GM21529 (cell line): ENCODE measurements around the gene SPEM3.
A peak's percentile ranks its signal among the peaks of the same experiment; 100 is the strongest.

Experiments
- ATAC-seq: cut with Tn5 transposase; IDR thresholded peaks from one replicate; pipeline ENCODE4 v1.9.1; 2021; ENCODE audit not compliant: unreplicated experiment

The SPEM3 gene

DNA sequence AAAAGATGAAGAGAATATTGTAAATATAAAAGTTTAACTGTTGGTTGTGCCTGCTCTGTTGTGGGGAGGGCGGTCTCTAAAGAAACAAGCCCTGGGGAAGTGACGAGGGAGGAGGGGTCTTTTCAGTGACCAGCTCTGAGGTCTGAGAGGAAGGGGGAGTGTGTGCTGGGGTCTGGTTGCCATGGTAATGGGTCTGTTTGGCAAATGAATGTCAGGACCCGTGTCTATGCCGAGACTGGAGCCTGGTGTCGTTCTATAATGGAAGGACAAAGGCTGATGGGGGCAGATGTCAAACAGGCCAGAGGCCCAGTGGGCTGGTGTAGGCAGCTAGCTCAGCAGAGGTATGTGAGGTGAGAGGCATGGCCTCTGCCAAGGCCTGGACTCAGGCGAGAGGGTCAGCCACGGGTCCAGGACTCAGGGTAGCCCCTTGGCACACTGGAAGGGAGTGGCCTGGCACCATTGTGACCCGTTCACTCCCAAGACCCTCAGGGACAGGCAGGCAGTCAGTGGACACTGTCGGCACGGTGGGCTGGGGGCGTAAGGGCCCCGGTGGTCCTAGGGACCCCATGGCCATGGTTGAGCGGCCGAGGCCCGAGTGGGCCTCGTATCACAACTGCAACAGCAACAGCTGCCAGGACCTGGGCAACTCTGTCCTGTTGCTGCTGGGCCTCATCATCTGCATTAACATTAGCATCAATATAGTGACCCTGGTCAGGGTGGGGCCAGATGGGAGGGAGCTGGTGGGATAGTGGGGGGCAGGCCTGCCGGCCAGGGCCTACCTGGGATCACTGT, 8.6 kb upstream of the SPEM3 start, which contains the start of gene SPEM1:
SPEM1 (plus strand) TSS at position 506 of the 792 bp plus-strand sequence; CDS start at position 567, 61 bp downstream.
- no peak for ATAC-seq

DNA sequence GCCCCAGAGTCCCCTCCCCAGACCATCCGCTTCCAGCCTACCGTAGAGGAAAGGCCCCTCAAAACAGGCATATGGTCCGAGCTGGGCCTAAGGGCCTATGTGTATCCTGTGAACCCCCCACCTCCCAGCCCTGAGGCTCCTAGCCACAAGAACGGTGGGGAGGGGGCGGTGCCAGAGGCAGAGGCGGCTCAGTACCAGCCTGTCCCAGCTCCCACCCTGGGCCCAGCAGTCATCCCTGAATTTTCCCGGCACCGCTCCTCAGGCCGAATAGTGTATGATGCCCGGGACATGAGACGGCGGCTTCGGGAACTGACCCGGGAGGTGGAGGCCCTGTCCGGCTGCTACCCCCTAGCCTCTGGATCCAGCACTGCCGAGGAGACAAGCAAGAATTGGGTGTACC, 7.5 kb upstream of the SPEM3 start:
- ATAC-seq, result no peak

DNA sequence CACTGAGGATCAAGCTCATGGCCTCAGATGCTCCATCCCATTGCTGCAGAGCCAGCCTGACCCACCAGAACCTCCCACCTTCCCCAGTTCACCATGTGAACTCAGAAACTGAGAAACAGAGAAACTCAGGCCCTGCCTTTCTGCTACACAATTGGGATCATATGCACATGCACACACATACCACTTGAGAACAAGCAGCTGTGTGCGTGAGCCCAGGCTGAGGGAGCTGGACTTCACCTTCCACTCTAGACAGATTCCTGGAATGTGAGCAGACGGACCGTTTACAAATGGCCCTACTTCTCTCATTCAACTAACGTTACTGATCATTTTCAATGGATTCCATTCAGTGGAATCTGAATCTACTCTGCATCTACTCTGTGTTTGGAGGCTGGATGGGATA, 5.0 kb upstream of the SPEM3 start:
- ATAC-seq, result no peak

DNA sequence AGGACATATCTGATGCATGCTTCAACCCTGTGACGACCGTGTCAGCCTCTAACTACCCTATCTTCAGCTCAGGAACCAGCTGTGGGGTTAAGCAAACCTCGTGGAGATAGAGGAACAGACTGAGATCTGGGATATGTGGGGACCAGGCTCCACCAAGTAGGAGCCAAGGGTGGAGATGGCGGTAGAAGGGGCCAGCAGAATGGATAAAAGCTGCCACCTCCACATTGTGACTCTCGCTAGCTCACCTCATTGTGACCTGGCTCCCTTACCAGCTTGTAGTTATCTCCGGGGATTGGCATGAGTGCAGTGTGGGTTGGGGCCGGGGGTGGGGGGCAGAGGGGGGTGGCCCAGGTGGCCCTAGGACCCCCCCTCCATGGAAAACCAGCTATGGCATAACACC, 3.3 kb upstream of the SPEM3 start, which contains the start of gene SPEM2:
SPEM2 (plus strand) TSS at position 301 of the 400 bp plus-strand sequence; CDS start at position 374, 73 bp downstream.
- no peak for ATAC-seq

DNA sequence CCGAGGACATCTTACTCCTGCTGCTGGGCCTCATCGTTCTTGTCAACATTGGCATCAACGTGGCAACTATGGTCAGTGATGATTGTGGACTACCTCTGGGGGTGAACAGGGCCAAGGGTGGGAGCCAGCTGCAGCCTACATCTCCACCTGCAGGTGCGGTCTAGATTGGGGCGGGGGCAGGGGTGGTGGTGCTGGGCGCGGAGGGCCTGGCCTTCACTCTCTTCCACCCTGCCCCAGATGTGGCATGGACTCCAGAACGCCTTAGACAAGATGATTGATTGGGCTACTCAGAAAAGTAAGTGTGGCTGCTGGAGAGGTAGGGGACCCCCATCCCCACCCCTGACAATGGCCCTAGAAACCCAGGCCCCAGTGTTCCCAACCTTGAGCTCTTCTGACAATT, 2.9 kb upstream of the SPEM3 start:
- no peak for ATAC-seq

DNA sequence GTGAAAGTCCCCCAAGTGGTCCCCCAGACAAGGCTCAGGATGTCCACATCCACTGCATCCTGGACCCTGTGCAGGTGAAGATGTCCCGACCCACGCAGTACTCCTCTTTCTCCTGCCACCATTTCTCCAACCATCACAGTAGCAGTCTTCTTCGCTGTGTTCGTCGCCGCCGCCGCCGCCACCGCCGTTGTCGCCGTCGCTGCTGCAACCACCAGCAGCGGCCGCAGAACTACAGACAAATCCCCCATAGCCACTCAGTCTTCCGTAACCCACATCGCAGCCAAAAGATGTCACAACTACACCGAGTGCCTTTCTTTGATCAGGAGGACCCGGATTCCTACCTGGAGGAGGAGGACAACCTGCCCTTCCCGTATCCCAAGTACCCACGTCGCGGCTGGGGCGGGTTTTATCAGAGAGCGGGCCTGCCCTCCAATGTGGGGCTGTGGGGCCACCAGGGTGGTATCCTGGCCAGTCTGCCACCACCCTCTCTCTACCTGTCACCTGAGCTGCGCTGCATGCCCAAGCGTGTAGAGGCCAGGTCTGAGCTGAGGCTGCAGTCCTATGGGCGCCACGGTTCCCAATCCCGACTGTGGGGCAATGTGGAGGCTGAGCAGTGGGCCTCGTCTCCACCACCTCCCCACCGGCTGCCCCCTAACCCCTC, 2.3 kb upstream of the SPEM3 start:
- no peak for ATAC-seq

GRCh38 chr17:7426896-7427489, 1.7 kb upstream of the SPEM3 start:
- ATAC-seq, result no peak

GRCh38 chr17:7427549-7427948, 1.1 kb upstream of the SPEM3 start:
- ATAC-seq, result no peak

DNA sequence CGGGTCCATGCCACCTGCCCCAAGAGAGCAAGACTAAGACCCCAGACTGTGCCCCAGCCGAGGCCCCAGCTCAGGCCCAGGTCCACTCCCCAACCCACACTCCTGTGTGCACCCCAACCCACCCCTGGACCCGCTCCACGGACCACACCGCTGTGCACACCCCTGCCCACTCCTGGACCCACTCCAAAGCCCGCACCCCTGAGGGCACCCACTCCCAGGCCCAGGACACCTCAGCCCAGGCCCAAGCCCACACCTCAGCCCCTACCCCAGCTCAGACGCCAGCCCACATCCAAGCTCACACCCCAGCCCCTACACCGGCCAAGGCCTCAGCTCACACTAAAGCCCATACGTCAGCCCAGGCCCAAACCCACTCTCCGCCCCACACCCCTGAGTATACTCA, 1.1 kb downstream of the SPEM3 start:
- no peak for ATAC-seq

GRCh38 chr17:7431231-7431630, 2.6 kb downstream of the SPEM3 start:
- no peak for ATAC-seq

GRCh38 chr17:7432296-7432695, 3.6 kb downstream of the SPEM3 start:
- ATAC-seq, result no peak

DNA sequence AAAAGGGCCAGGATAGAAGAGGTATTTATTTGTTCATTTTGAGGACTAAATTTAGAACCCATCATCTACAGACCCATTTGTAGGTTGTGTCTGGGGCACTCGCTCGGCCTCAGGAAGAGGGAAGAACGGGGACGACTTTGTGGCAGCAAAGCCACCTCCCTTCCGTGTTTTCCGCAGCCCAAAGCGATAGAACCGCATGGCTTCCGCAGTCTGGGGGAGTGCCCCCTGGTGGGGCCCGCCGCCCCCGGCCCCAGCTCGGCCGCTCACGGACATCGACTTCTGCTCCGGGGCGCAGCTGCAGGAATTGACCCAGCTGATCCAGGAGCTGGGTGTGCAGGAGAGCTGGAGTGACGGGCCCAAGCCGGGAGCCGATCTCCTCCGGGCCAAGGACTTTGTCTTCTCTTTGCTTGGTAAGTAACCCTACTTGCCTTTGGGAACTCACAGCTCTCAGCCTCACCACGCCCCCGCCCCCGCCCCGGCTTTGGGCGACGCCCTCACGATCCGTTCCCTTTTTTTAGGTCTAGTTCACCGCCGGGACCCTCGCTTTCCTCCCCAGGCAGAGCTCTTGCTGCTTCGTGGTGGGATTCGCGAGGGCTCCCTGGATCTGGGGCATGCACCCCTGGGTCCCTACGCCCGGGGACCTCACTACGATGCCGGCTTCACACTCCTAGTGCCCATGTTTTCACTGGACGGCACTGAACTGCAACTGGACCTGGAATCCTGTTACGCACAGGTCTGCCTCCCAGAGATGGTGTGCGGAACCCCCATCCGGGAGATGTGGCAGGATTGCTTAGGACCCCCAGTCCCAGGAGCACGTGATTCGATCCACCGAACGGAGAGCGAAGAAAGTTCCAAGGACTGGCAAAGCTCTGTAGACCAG, 7.3 kb downstream of the SPEM3 start:
- peak; percentile 29 for ATAC-seq

GRCh38 chr17:7436556-7437368, 8.1 kb downstream of the SPEM3 start:
- no peak for ATAC-seq

DNA sequence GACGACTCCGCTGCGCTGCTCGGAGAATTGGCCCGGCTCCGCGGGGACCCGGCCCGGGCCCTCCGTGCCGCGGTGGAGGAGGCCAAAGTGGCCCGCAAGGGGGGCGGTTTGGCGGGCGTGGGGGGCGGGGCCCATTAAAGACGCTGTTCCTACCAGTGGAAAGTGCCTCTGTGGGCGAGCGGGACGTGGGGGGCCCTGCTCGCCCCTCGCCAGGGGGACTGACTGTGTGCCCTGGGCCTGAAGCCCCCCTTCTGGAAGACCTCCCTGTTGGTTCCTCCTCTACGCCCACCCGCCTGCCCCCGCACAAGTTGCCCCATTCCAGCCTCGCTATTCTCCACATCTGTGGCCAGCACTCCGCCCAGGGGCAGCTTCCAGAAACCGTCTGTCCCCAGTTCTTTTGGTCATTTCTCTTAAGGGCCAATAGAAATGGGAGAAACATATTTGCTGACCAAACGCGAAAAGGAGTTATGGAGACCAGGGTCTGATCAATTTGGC, 8.8 kb downstream of the SPEM3 start:
- no peak for ATAC-seq

GRCh38 chr17:7437950-7438614, 9.4 kb downstream of the SPEM3 start:
- ATAC-seq, result no peak

DNA sequence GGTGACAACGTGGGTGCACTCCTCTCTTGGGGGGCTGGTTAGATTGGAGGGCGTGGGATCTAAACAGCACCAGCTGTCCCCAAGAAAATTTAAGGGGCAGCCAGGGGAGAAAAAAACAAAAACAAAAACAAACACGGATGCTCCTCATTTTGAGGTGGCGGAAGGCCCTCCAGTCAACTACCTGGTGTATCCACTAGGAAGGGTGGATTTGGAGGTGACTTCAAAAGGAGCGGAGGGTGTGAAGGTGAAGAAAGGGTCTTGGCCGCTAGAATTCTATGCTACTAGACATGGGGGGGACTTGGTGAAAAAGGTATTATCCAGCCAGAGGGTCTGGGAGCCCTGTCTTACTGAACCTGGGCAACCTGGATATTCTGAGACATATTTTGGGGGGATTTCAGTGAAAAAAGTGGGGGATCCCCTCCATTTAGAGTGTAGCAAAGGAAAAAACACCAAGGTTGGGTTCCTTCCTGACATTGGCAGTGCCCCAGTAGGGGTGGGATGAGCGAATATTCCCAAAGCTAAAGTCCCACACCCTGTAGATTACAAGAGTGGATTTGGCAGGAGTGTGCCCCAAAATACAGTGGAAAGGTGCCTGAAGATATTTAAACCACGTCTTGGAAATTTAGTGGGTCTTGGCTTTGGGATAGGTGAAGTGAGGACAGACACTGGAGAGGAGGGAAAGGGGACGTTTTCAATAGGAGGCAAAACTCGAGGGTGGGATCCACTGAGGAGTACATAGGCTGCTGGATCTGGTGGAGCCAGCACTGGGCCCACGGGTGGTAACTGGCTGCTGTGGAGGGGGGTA, 10.2 kb downstream of the SPEM3 start:
- ATAC-seq, result no peak

DNA sequence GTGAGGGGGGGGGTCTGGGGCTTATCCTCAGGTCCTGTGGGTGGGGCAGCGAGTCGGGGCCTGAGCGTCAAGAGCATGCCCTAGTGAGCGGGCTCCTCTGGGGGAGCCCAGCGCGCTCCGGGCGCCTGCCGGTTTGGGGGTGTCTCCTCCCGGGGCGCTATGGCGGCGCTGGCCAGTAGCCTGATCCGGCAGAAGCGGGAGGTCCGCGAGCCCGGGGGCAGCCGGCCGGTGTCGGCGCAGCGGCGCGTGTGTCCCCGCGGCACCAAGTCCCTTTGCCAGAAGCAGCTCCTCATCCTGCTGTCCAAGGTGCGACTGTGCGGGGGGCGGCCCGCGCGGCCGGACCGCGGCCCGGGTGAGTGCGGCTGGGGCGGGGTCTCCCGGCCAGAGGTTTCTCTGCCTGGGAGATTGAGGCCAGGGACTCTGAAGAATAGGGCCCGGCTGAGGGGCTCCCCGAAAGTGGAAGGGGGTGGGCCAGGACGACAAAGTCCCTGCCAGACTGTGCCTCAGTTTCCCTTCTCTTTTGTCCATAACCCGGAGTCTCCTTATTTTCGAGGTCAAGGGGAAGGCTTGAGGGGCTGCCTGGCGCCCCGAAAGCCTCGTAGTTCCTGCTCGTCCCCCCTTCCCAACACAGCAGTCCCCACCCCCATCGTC, 10.9 kb downstream of the SPEM3 start, which contains the start of gene FGF11:
FGF11 (plus strand) TSS at position 51 of the 651 bp plus-strand sequence; CDS start at position 160, 109 bp downstream.
- no peak for ATAC-seq
